ENCODE measurements around the gene KLHL11. TPM values are rescaled to one million over a fixed set of nuclear protein-coding genes. Genes with fewer than 3 reads are reported as not detected.
A peak's percentile ranks its signal among the peaks of the same experiment; 100 is the strongest.

Gene KLHL11
- total and polyA plus RNA-seq, 10 of the 15 experiments (the other 5 are each of a cell fraction or from before 2014, with no cell fraction given), result 0.07 to 17.2 (median 10.1) TPM

GRCh38 chr17:41837761-41838538 is 27.3 kb downstream of the KLHL11 start, which contains the start of gene KLHL10:
KLHL10 (plus strand) TSS chr17:41837825; CDS start chr17:41837933, 108 bp downstream.
- peak within 1 kb of the TSS; percentile 73 for H2AFZ ChIP-seq (ENCODE audit: control insufficient read depth, low read depth, low read length)
- H3K4me1 ChIP-seq (ENCODE audit: control insufficient read depth, insufficient read depth, low read length), result peaks cover 9% of the 10 kb centered on the region; the same call in 1 of the 2 replicates
- no peaks in the 10 kb centered on the region for H4K20me1 ChIP-seq (ENCODE audit: control insufficient read depth, insufficient read depth)
- DNase-seq (ENCODE audit: low read depth, low spot score) (no peak), ATAC-seq (no peak), FAIRE-seq (no peak)
- SMC1A ChIA-PET (ENCODE audit: uncharacterized antibody, unreplicated experiment), result interaction anchor here (1.4 to 1.9 kb wide), 2 partner anchors 10 to 12 kb away, joined by 5 to 9 read pairs; no protein-coding TSS in a partner anchor
- no peaks in the 10 kb centered on the region for H3K27me3 ChIP-seq (replicated peaks in 1 of 2; ENCODE audit: control insufficient read depth in 2 of 2, insufficient read depth in 2 of 2, low read length in 1 of 2)
- no peaks in the 10 kb centered on the region for H3K9me3 ChIP-seq (replicated peaks; ENCODE audit: control insufficient read depth, insufficient read depth, low read length)
- intact Hi-C loops (cut with micrococcal nuclease; ENCODE audit: unreplicated experiment) (no loop called here), in situ Hi-C loops (cut with MboI) (no loop called here)
- H3K4me2 ChIP-seq (ENCODE audit: control insufficient read depth, insufficient read depth), result peak within 1 kb of the TSS; percentile 78
- no peak within 1 kb of the TSS for H3K9ac ChIP-seq (ENCODE audit: control insufficient read depth, insufficient read depth, low read length)
- RAD21 ChIA-PET (ENCODE audit: unreplicated experiment), result interaction anchor here (1.0 kb wide), 1 partner anchor 12 kb away, joined by 5 read pairs; no protein-coding TSS in a partner anchor
- H3K4me3 ChIP-seq, result peak within 1 kb of the TSS; percentile 92; the same call in 1 of the 2 replicates
- CTCF ChIA-PET, result interaction anchor here (0.9 to 1.4 kb wide), 2 partner anchors 12 to 27 kb away, joined by 3 to 4 read pairs; partner anchors contain the start of gene P3H4
- no peaks in the 10 kb centered on the region for H3K36me3 ChIP-seq (ENCODE audit: control insufficient read depth in 2 of 2, insufficient read depth in 2 of 2, low read length in 1 of 2)
- 66% methylated on average over 15 of the region's 15 CpGs for WGBS (ENCODE audit: insufficient coverage, insufficient replicate concordance, low lambda C conversion rate, missing lambda C conversion rate)
- POLR2A ChIA-PET, result interaction anchor here (0.5 to 1.0 kb wide), 5 partner anchors 10 to 94 kb away, joined by 3 to 4 read pairs (median 3); no protein-coding TSS in a partner anchor
- no TSS peak for BruUV-seq (replicated peaks)
- H3K27ac ChIP-seq (ENCODE audit: control insufficient read depth, insufficient read depth), result no peak within 1 kb of the TSS
- H3K79me2 ChIP-seq (ENCODE audit: control insufficient read depth, insufficient read depth, low read length), result peaks cover 2% of the 10 kb centered on the region
- TF ChIP-seq ZNF274 (IDR thresholded peaks at IDR 0.05; ENCODE audit: insufficient read depth, insufficient read length), result no peak
- no peak for TF ChIP-seq E2F8 (IDR thresholded peaks at IDR 0.05; ENCODE audit: low read depth, partially characterized antibody)
- no peak for TF ChIP-seq YY1 (IDR thresholded peaks at IDR 0.05; ENCODE audit: low read depth, low read length)
- TF ChIP-seq, protein P1, sequence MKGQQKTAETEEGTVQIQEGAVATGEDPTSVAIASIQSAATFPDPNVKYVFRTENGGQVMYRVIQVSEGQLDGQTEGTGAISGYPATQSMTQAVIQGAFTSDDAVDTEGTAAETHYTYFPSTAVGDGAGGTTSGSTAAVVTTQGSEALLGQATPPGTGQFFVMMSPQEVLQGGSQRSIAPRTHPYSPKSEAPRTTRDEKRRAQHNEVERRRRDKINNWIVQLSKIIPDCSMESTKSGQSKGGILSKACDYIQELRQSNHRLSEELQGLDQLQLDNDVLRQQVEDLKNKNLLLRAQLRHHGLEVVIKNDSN (IDR thresholded peaks at IDR 0.05; ENCODE audit: borderline replicate concordance, extremely low read length, insufficient read depth, low read depth, low read length), result no peak
- no peak for TF ChIP-seq NR2C1 (IDR thresholded peaks at IDR 0.05)
- no peak for TF ChIP-seq TAF1 (IDR thresholded peaks at IDR 0.05; ENCODE audit: borderline replicate concordance, low read depth, low read length)
- TF ChIP-seq SPI1 (IDR thresholded peaks at IDR 0.05; ENCODE audit: borderline replicate concordance, insufficient read depth, low read depth, low read length), result no peak
- TF ChIP-seq, protein P2, sequence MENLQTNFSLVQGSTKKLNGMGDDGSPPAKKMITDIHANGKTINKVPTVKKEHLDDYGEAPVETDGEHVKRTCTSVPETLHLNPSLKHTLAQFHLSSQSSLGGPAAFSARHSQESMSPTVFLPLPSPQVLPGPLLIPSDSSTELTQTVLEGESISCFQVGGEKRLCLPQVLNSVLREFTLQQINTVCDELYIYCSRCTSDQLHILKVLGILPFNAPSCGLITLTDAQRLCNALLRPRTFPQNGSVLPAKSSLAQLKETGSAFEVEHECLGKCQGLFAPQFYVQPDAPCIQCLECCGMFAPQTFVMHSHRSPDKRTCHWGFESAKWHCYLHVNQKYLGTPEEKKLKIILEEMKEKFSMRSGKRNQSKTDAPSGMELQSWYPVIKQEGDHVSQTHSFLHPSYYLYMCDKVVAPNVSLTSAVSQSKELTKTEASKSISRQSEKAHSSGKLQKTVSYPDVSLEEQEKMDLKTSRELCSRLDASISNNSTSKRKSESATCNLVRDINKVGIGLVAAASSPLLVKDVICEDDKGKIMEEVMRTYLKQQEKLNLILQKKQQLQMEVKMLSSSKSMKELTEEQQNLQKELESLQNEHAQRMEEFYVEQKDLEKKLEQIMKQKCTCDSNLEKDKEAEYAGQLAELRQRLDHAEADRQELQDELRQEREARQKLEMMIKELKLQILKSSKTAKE (IDR thresholded peaks at IDR 0.05; ENCODE audit: low read depth, poor library complexity, severe bottlenecking), result no peak
- no peak for TF ChIP-seq KLF5 (IDR thresholded peaks at IDR 0.05; ENCODE audit: partially characterized antibody)
- TF ChIP-seq NBN (IDR thresholded peaks at IDR 0.05), result no peak
